ENCODE measurements around the gene DNAJA4.

- TF ChIP-seq CTCF (IDR thresholded peaks at IDR 0.05) (no peak), POLR2A (IDR thresholded peaks at IDR 0.05) (no peak), POLR2AphosphoS5 (IDR thresholded peaks at IDR 0.05; ENCODE audit: insufficient read depth in 1 of 2, low read depth in 1 of 2) (no peak)
These were observed 59.8 kb downstream of the DNAJA4 start for GRCh38 chr15:78324144-78324543.

Data from vagina (tissue), 2 donors.